HepG2 (cell line): Measurements from ENCODE around the gene TNFSF9. TPM values are rescaled to one million over a fixed set of nuclear protein-coding genes. Genes with fewer than 3 reads are reported as not detected.

ENCODE experiments used
- ATAC-seq: fragments of 200-7000 bp; cut with Tn5 transposase; 3 replicates; pipeline ENCODE4 v1.9.1; 2020; ENCODE audit warnings: mild to moderate bottlenecking, moderate library complexity
- BruUV-seq: library from RNA; stranded (reverse); fragments of 400-500 nt; replicated peaks from 2 replicates; lab custom pipeline; 2021; lab: Mats Ljungman, UMichigan
- CTCF ChIA-PET: fragments of 300-600 bp; formaldehyde crosslinking; extraction: SDS; loops from one replicate; lab custom pipeline; 2021; ENCODE audit warnings: low total read pairs, inconsistent platforms, low intra/inter-chr PET ratio; lab: Yijun Ruan, JAX
- POLR2A ChIA-PET: fragments of 350-600 bp; sonication (Branson Sonifier 250); formaldehyde crosslinking; loops from one replicate; lab custom pipeline; 2020; ENCODE audit warnings: antibody characterized with exemption, inconsistent platforms; lab: Yijun Ruan, JAX
- DNase-seq: peaks from one replicate; pipeline ENCODE4 v3.0.0-alpha.2; 2015; ENCODE audit warnings: low spot score
- FAIRE-seq: peaks from 3 replicates; lab custom pipeline; 2011; peaks lifted over from hg19 to GRCh38; lab: Jason Lieb, UNC
- H2AFZ ChIP-seq: one replicate; pipeline ENCODE4 v1.6.1; 2011; ENCODE audit warnings: low read length, inconsistent platforms
- H3K27ac ChIP-seq: fragments of 300-600 bp; 3 replicates; pipeline ENCODE4 v1.8.0; 2011; ENCODE audit warnings: mixed run types, mild to moderate bottlenecking, mixed read lengths, low read length, inconsistent platforms; ENCODE audit not compliant: insufficient read depth; ENCODE audit errors: extremely low read length
- H3K27me3 ChIP-seq, 2 experiments: fragments of 200-600 bp in 1 of 2; 2 replicates in 1 of 2; 3 replicates in 1 of 2; pipeline versions ENCODE4 v1.6.0 to v1.8.0; 2011; ENCODE audit warnings: low read length in 2 of 2, mild to moderate bottlenecking in 2 of 2, moderate library complexity in 2 of 2, inconsistent platforms in 1 of 2; ENCODE audit not compliant: insufficient read depth in 2 of 2, control insufficient read depth in 1 of 2
- H3K36me3 ChIP-seq, 2 experiments: fragments of 200-600 bp in 1 of 2; replicated peaks in 1 of 2; 2 replicates in 1 of 2; 3 replicates in 1 of 2; pipeline versions ENCODE4 v1.5.1 to v1.8.0; 2011; ENCODE audit warnings: low read length in 2 of 2, inconsistent platforms in 1 of 2; ENCODE audit not compliant: insufficient read depth in 2 of 2, control insufficient read depth in 1 of 2
- H3K4me1 ChIP-seq: 2 replicates; pipeline ENCODE4 v1.5.1; 2012; ENCODE audit warnings: low read length, inconsistent platforms; ENCODE audit not compliant: insufficient read depth
- H3K4me2 ChIP-seq: 2 replicates; pipeline ENCODE4 v1.6.0; 2011; ENCODE audit warnings: low read depth, low read length, inconsistent platforms
- H3K4me3 ChIP-seq, 3 experiments: fragments of 200-600 bp in 1 of 3; sonication (generic), shearing (Covaris generic) in 1 of 3; replicated peaks in 1 of 3; 2 replicates each; pipeline ENCODE4 v1.5.1; 2011 to 2016; ENCODE audit warnings: low read length in 3 of 3, inconsistent platforms in 2 of 3, low read depth in 2 of 3, mild to moderate bottlenecking in 2 of 3, control low read depth in 1 of 3, mixed read lengths in 1 of 3; ENCODE audit not compliant: insufficient read depth in 1 of 3
- H3K79me2 ChIP-seq: one replicate; pipeline ENCODE4 v1.6.1; 2011; ENCODE audit warnings: low read length, inconsistent platforms; ENCODE audit not compliant: insufficient read depth
- H3K9ac ChIP-seq: 2 replicates; pipeline ENCODE4 v1.6.0; 2011; ENCODE audit warnings: mild to moderate bottlenecking, low read depth, low read length, inconsistent platforms; ENCODE audit not compliant: insufficient read depth
- H3K9me3 ChIP-seq: 2 replicates; pipeline ENCODE4 v1.5.1; 2012; ENCODE audit warnings: mild to moderate bottlenecking, low read length
- H4K20me1 ChIP-seq: 2 replicates; pipeline ENCODE4 v1.6.0; 2011; ENCODE audit warnings: inconsistent platforms, mild to moderate bottlenecking, low read length, moderate library complexity; ENCODE audit not compliant: insufficient read depth
- BCL6 ChIP-seq: IDR thresholded peaks from 2 replicates; pipeline ENCODE4 v1.6.1; 2016; ENCODE audit warnings: missing genetic modification reagents, missing compliant biosample characterization
- CREM ChIP-seq, 2 experiments: sonication (generic) in 1 of 2; formaldehyde crosslinking in 1 of 2; IDR thresholded peaks; 2 replicates each; pipeline versions ENCODE4 v1.4.0 to v1.6.1; 2016 to 2020; ENCODE audit warnings: antibody characterized with exemption in 1 of 2, mild to moderate bottlenecking in 1 of 2, missing genetic modification reagents in 1 of 2
- FOSL2 ChIP-seq: sonication (generic); formaldehyde crosslinking; IDR thresholded peaks from 2 replicates; pipeline ENCODE4 v1.4.0; 2020; ENCODE audit warnings: missing genetic modification reagents
- HNF4G ChIP-seq, 2 experiments: sonication (generic) in 1 of 2; formaldehyde crosslinking in 1 of 2; IDR thresholded peaks; 2 replicates each; pipeline versions ENCODE4 v1.4.0 to v1.6.1; 2011 to 2020; ENCODE audit warnings: borderline replicate concordance in 2 of 2, low read depth in 2 of 2, mild to moderate bottlenecking in 2 of 2, low read length in 1 of 2, missing genetic modification reagents in 1 of 2, moderate library complexity in 1 of 2
- IKZF4 ChIP-seq: sonication (generic); formaldehyde crosslinking; IDR thresholded peaks from 2 replicates; pipeline ENCODE4 v1.5.1; 2020; ENCODE audit warnings: borderline replicate concordance, mild to moderate bottlenecking, low read depth, missing genetic modification reagents; ENCODE audit errors: not compliant biosample characterization
- NFIB ChIP-seq: sonication (generic); formaldehyde crosslinking; IDR thresholded peaks from 2 replicates; pipeline ENCODE4 v1.9.0; 2021; ENCODE audit warnings: missing genetic modification reagents, mild to moderate bottlenecking, borderline replicate concordance
- POGZ ChIP-seq: sonication (generic); formaldehyde crosslinking; IDR thresholded peaks from 2 replicates; pipeline ENCODE4 v1.4.0; 2020; ENCODE audit warnings: mild to moderate bottlenecking, missing genetic modification reagents
- RARG ChIP-seq: sonication (generic); formaldehyde crosslinking; IDR thresholded peaks from 2 replicates; pipeline ENCODE4 v1.4.0; 2020; ENCODE audit warnings: low read depth, mild to moderate bottlenecking, missing genetic modification reagents
- TARDBP ChIP-seq: sonication (generic); formaldehyde crosslinking; IDR thresholded peaks from 2 replicates; pipeline ENCODE4 v1.8.0; 2022; ENCODE audit warnings: mild to moderate bottlenecking, missing genetic modification reagents
- ZBTB1 ChIP-seq: sonication (generic); formaldehyde crosslinking; IDR thresholded peaks from 2 replicates; pipeline ENCODE4 v1.4.0; 2020; ENCODE audit warnings: missing genetic modification reagents, borderline replicate concordance
- ZBTB20 ChIP-seq: sonication (generic); formaldehyde crosslinking; IDR thresholded peaks from 2 replicates; pipeline ENCODE4 v1.8.1; 2023; ENCODE audit warnings: missing genetic modification reagents, low read depth, mild to moderate bottlenecking, borderline replicate concordance
- ZNF101 ChIP-seq: sonication (generic); formaldehyde crosslinking; IDR thresholded peaks from 2 replicates; pipeline ENCODE4 v1.4.0; 2020; ENCODE audit warnings: mild to moderate bottlenecking, low read depth, missing genetic modification reagents, borderline replicate concordance
- ZNF260 ChIP-seq: sonication (generic); formaldehyde crosslinking; IDR thresholded peaks from 2 replicates; pipeline ENCODE4 v1.4.0; 2020; ENCODE audit warnings: missing genetic modification reagents, low read depth, mild to moderate bottlenecking, borderline replicate concordance
- ZNF33A ChIP-seq: sonication (generic); formaldehyde crosslinking; IDR thresholded peaks from 2 replicates; pipeline ENCODE4 v1.5.1; 2020; ENCODE audit warnings: missing genetic modification reagents, mild to moderate bottlenecking, moderate library complexity, borderline replicate concordance
- ZNF34 ChIP-seq: sonication (generic); formaldehyde crosslinking; IDR thresholded peaks from 2 replicates; pipeline ENCODE4 v1.4.0; 2020; ENCODE audit warnings: mild to moderate bottlenecking, missing genetic modification reagents, borderline replicate concordance
- ZNF788 ChIP-seq: sonication (generic); formaldehyde crosslinking; IDR thresholded peaks from 2 replicates; pipeline ENCODE4 v1.5.0; 2020; ENCODE audit warnings: mild to moderate bottlenecking, missing genetic modification reagents, borderline replicate concordance
- WGBS: methylation state at CpG from one replicate; pipeline ENCODE4 v1.1.6; 2017; ENCODE audit warnings: low lambda C conversion rate; 5-methylcytosine and 5-hydroxymethylcytosine counted together
- in situ Hi-C: cut with HindIII; loops from 2 replicates; pipeline ENCODE4 v1.10.0; 2017; ENCODE audit warnings: low pct_unique_long_range_greater_than_20kb; ENCODE audit not compliant: extremely low pct_ligation_motif_present
- intact Hi-C: fragments of 100-400 bp; cut with micrococcal nuclease; formaldehyde crosslinking; loops from one replicate; pipeline ENCODE4 v1.10.0; 2022; ENCODE audit not compliant: unreplicated experiment
- polyA plus RNA-seq, 8 experiments: library from polyadenylated mRNA; depleted of rRNA in 3 of 8; stranded (reverse) in 7 of 8; unstranded in 1 of 8; fragments of >200 nt; fragmentation: Illumina TruSeq in 4 of 8; extraction: Trizol in 4 of 8; gene quantifications; 2 replicates each; pipeline versions ENCODE4 v1.2.1 to v1.2.3, GENCODE V29; 2011 to 2016; ENCODE audit warnings: low read depth in 4 of 8, missing spikeins in 1 of 8, mixed read lengths in 1 of 8; ENCODE audit not compliant: insufficient read depth in 1 of 8
- total RNA-seq, 5 experiments: library from RNA; depleted of rRNA; stranded (reverse); fragments of >200 nt; fragmentation: Illumina TruSeq; extraction: Trizol; gene quantifications; 2 replicates each; pipeline ENCODE4 v1.2.3, GENCODE V29; 2016; ENCODE audit warnings: low read depth in 1 of 5
- TF ChIP-seq, protein P1 (sequence below): sonication (generic); formaldehyde crosslinking; IDR thresholded peaks from 2 replicates; pipeline ENCODE4 v1.8.0; 2022; ENCODE audit warnings: mild to moderate bottlenecking, missing genetic modification reagents, moderate library complexity
- TF ChIP-seq, protein P2 (sequence below): sonication (generic); formaldehyde crosslinking; IDR thresholded peaks from 2 replicates; pipeline ENCODE4 v1.8.0; 2022; ENCODE audit warnings: mild to moderate bottlenecking, missing genetic modification reagents, borderline replicate concordance
- TF ChIP-seq, protein P3 (sequence below): fragments of 450-650 bp; IDR thresholded peaks from 2 replicates; pipeline ENCODE4 v1.6.1; 2017; ENCODE audit warnings: mild to moderate bottlenecking

TNFSF9 gene
- total and polyA plus RNA-seq, 2 of the 13 experiments (the other 11 are each of a cell fraction or from before 2014, with no cell fraction given), result 1.0 to 1.8 TPM

DNA sequence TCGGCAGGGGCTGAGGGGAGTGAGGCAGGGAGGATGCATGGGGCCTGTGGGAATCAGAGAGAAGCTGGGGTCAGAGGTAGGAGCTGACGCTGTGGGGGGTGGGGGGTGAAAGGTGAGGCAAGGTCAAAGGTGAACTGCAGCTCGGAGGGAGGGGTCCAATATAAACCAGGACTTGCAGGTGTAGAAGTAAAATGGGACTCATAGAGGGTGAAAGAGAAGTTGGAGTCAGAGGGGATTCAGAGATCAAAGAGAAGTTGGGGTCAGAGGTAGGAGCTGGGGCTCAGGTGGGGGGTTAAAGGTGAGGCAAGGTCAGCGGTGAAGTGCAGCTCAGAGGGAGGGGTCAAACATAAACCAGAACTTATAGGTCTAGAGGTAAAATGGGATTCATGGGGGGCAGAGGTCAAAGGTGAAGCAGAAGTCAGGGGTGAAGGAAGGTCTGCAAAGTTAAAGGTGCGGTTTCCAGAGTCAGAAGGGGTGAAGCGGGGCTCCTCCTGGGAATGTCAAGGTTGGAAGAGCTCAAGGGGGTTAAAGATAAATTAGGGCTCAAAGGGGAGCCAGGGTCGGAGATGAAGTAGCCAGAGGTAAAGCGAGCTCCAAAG lies 36.3 kb upstream of the TNFSF9 start:
- Histone ChIP-seq H3K9me3 (no peaks in the 10 kb centered on the region), H3K4me1 (no peaks in the 10 kb centered on the region), H3K27me3 (peaks cover 0 to 4% of the 10 kb centered on the region in 2 experiments; a peak in 2 of 5 replicates), H2AFZ (no peak overlapping the region), H4K20me1 (no peaks in the 10 kb centered on the region), H3K79me2 (no peaks in the 10 kb centered on the region), H3K4me3 (no peak overlapping the region), H3K27ac (no peak overlapping the region), H3K4me2 (no peak overlapping the region), H3K36me3 (no peaks in the 10 kb centered on the region), H3K9ac (no peak overlapping the region)
- BruUV-seq, result no TSS peak
- intact Hi-C loops, result no loop called here
- POLR2A ChIA-PET, result no interaction called here
- TF ChIP-seq ZNF788 (CRISPR knock-in tag) (no peak), CREM (IDR thresholded peaks at IDR 0.05) (no peak), CREM (CRISPR knock-in tag; IDR thresholded peaks at IDR 0.05) (no peak), ZBTB20 (CRISPR knock-in tag) (no peak), ZNF34 (CRISPR knock-in tag) (no peak), TARDBP (CRISPR knock-in tag) (no peak), ZBTB1 (no peak), IKZF4 (no peak), ZNF33A (no peak), POGZ (CRISPR knock-in tag) (no peak), FOSL2 (CRISPR knock-in tag) (no peak), BCL6 (CRISPR knock-in tag) (no peak), ZNF101 (CRISPR knock-in tag) (no peak), ZNF260 (no peak), NFIB (CRISPR knock-in tag) (no peak), HNF4G (IDR thresholded peaks at IDR 0.05; ENCODE audit: borderline replicate concordance, low read depth, low read length) (no peak), HNF4G (CRISPR knock-in tag; IDR thresholded peaks at IDR 0.05; ENCODE audit: borderline replicate concordance, low read depth) (no peak), RARG (CRISPR knock-in tag) (no peak)
- TF ChIP-seq, protein P1, sequence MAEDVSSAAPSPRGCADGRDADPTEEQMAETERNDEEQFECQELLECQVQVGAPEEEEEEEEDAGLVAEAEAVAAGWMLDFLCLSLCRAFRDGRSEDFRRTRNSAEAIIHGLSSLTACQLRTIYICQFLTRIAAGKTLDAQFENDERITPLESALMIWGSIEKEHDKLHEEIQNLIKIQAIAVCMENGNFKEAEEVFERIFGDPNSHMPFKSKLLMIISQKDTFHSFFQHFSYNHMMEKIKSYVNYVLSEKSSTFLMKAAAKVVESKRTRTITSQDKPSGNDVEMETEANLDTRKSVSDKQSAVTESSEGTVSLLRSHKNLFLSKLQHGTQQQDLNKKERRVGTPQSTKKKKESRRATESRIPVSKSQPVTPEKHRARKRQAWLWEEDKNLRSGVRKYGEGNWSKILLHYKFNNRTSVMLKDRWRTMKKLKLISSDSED (CRISPR knock-in tag), result no peak
- TF ChIP-seq, protein P2, sequence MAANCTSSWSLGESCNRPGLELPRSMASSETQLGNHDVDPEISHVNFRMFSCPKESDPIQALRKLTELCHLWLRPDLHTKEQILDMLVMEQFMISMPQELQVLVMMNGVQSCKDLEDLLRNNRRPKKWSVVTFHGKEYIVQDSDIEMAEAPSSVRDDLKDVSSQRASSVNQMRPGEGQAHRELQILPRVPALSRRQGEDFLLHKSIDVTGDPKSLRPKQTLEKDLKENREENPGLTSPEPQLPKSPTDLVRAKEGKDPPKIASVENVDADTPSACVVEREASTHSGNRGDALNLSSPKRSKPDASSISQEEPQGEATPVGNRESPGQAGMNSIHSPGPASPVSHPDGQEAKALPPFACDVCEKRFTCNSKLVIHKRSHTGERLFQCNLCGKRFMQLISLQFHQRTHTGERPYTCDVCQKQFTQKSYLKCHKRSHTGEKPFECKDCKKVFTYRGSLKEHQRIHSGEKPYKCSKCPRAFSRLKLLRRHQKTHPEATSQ, result no peak
- TF ChIP-seq, protein P3, sequence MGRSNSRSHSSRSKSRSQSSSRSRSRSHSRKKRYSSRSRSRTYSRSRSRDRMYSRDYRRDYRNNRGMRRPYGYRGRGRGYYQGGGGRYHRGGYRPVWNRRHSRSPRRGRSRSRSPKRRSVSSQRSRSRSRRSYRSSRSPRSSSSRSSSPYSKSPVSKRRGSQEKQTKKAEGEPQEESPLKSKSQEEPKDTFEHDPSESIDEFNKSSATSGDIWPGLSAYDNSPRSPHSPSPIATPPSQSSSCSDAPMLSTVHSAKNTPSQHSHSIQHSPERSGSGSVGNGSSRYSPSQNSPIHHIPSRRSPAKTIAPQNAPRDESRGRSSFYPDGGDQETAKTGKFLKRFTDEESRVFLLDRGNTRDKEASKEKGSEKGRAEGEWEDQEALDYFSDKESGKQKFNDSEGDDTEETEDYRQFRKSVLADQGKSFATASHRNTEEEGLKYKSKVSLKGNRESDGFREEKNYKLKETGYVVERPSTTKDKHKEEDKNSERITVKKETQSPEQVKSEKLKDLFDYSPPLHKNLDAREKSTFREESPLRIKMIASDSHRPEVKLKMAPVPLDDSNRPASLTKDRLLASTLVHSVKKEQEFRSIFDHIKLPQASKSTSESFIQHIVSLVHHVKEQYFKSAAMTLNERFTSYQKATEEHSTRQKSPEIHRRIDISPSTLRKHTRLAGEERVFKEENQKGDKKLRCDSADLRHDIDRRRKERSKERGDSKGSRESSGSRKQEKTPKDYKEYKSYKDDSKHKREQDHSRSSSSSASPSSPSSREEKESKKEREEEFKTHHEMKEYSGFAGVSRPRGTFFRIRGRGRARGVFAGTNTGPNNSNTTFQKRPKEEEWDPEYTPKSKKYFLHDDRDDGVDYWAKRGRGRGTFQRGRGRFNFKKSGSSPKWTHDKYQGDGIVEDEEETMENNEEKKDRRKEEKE, result no peak
- FAIRE-seq (no peak), ATAC-seq (no peak), DNase-seq (no peak)
- WGBS, result 31% methylated on average over 8 of the region's 8 CpGs
- CTCF ChIA-PET, result no interaction called here
- in situ Hi-C loops, result no loop called here
